ENCODE results near the gene SKA3. TPM values are rescaled to one million over a fixed set of nuclear protein-coding genes. Genes with fewer than 3 reads are reported as not detected.
A peak's percentile ranks its signal among the peaks of the same experiment; 100 is the strongest.

The SKA3 gene
- total RNA-seq, 1 donor from 2014 or later, result 3.1 TPM

DNA sequence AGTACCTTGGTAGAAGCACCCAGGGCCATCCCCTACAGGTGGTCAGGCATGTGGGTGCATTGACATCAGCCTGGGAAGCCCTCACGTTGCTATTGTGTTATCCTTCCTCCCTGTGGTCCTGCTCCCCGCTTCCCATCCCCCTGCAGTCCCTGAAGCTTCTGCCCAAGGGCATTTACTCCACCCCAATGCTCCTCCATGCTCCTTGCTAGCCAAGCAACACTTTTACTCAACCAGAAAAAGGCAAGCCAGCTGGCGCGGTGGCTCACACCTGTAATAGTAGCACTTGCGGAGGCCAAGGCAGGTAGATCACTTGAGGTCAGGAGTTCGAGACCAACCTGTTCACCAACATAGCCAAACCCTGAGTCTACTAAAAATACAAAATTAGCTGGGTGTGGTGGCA is 60.2 kb downstream of the SKA3 start:
- no peak for DNase-seq (ENCODE audit: low read depth)

DNA sequence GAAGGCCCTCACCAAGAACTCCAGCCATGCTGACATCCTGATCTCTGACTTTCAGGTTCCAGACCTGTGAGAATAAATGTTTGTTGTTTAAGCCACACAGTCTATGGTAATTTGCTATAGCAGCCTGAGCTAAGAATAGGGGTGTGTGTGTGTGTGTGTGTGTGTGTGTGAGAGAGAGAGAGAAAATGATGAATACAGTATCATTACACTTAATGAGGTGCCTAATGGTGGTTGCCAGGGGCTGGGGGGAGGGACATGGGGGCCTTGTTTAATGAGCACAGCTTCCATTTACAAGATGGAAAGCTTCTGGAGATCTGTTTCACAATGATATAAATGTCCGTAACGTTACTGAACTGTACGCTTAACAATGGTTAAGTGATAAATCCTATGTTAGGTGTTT is 61.1 kb downstream of the SKA3 start:
- DNase-seq (ENCODE audit: low read depth), result no peak

DNA sequence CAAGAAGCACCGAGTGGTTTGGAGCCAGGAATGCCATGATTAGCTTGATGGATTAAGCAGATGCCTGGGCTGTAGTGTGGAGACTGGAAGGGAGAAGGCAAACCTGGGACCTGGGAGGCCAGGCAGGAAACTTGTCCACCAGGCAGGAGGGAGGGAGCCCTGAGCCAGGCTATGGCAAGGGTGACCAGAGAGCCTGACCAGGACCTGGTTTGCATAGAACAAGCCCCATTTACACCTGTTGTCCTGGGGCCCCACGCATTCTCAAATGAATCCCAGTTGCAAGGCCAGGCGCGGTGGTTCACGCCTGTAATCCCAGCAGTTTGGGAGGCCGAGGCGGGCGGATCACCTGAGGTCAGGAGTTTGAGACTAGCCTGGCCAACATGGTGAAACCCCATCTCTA is 64.8 kb downstream of the SKA3 start:
- DNase-seq (ENCODE audit: low read depth), result no peak

DNA sequence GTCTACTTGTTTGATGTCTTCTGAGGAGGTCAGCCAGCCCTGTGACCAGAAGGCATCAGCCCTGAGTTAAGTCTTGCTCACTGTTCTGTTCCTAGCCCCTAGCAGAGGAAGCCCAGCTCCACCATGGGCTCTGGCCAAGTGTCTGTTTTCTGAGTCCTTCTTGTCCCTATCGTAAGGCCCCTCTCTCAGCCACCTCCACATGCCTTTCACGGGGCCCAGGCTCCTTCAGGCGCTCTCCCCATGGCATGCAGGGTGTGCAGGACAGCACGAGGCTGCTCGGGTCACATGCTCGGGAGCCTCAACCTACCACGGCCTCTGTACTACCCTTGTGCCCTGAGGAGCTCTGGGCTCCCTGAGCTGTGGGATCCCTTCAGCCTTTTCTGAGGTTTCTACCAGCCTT is 67.2 kb downstream of the SKA3 start:
- DNase-seq (ENCODE audit: low read depth), result no peak

DNA sequence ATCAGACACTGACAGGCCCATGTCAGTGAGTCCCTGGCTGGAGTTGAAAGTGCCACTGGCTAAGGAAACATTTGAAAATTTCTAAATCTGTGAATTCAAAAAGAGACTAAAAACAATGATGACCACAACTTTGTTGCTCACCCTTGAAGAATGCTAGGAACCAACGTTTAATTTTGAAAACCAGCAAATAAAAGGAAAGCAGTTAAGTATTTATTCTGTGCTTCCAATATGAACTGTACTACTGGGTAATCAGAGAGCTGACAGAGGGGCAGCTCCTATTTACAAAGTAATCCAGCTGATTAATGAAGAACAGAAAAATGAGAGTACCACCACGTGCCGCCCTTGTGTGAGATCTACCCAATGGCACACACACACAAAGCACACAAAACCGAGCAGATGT is 70.3 kb downstream of the SKA3 start:
- peak; percentile 40 for DNase-seq (ENCODE audit: low read depth)

DNA sequence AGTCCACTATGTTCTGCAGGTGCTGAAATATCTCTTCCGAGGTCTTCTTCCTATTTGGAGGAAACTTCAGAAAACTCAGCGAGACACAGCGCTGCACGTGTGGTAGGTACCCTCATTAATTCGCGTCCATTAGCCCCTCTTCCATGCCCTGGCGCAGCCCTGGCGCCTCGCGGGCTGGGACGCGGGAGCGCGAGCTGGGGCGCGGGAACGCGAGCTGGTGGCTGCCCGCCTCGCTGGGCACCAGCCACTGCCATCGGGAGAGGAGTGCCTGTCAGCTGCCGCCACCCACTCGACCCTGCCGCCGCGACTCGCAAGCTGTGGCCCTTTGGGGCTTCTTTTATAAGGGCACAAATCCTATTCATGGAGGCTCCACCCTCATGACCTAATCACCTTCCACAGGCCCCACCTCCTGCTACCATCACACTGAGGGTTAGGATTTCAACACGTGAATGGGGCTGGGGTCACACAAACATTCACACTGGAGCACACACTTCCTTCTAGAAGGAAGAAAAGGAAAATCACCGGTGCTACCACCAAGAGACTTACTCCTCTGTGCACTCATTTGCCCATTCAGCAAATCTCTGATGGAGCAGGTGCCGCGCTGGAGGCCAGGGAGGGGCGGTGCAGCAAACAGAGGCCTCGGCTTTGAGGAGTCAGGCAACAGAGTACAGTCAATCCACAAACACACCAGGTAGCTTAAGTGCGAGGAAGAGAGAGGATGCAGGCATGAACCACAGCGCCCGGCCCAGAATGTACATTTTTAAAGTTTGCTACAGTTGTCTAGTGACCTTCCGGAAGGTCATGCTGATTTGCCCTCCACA is 71.9 kb downstream of the SKA3 start:
- DNase-seq (ENCODE audit: low read depth), result no peak

Other genes with a start within 250 kb of the SKA3 start
- gene LATS2, start 115.0 kb downstream of the SKA3 start, total RNA-seq, result 19.4 and 21.4 TPM in 2 replicates
- 53.4 and 60.6 TPM in 2 replicates for gene SAP18, start 36.4 kb downstream of the SKA3 start, total RNA-seq
- 31.7 and 35.2 TPM in 2 replicates for gene MRPL57, start 106 bp upstream of the SKA3 start, total RNA-seq